Suprapubic skin (tissue), 4 donors: ENCODE results near the gene RNF4.

Experiments
- CTCF ChIP-seq, 2 donors: fragments of 200-600 bp in 1 of 2; fragments of 450-650 bp in 1 of 2; sonication (generic) in 1 of 2; IDR thresholded peaks; one replicate each; pipeline ENCODE4 v1.5.1; 2016 to 2019; ENCODE audit warnings: antibody characterized with exemption in 2 of 2, mild to moderate bottlenecking in 1 of 2, moderate library complexity in 1 of 2
- POLR2A ChIP-seq, 2 donors: fragments of 450-650 bp; IDR thresholded peaks; one replicate each; pipeline ENCODE4 v1.6.1; 2017; ENCODE audit warnings: antibody characterized with exemption in 2 of 2, mild to moderate bottlenecking in 2 of 2, moderate library complexity in 2 of 2
- POLR2AphosphoS5 ChIP-seq, 3 donors: sonication (generic); formaldehyde crosslinking; IDR thresholded peaks; one replicate each; pipeline ENCODE4 v1.6.1; 2017; ENCODE audit warnings: antibody characterized with exemption in 3 of 3

GRCh38 chr4:2450394-2451035 lies 18.4 kb upstream of the RNF4 start:
- TF ChIP-seq CTCF (IDR thresholded peaks at IDR 0.05) (no peak), POLR2A (IDR thresholded peaks at IDR 0.05) (no peak), POLR2AphosphoS5 (IDR thresholded peaks at IDR 0.05) (no peak)
